HUES64 (cell line): ENCODE results near the gene PIM1.

Experiments used
- H3K27ac ChIP-seq: 2 replicates; pipeline ENCODE4 v1.7.0; 2013; ENCODE audit warnings: low read depth, low read length, inconsistent platforms
- H3K27me3 ChIP-seq: 2 replicates; pipeline ENCODE4 v1.6.1; 2013; ENCODE audit warnings: mild to moderate bottlenecking, low read length; ENCODE audit not compliant: insufficient read depth
- H3K36me3 ChIP-seq: 2 replicates; pipeline ENCODE4 v1.6.1; 2013; ENCODE audit warnings: mild to moderate bottlenecking, low read length; ENCODE audit not compliant: insufficient read depth
- H3K4me1 ChIP-seq: 2 replicates; pipeline ENCODE4 v1.6.1; 2013; ENCODE audit warnings: mild to moderate bottlenecking, low read length, moderate library complexity; ENCODE audit not compliant: insufficient read depth
- H3K4me3 ChIP-seq: 2 replicates; pipeline ENCODE4 v1.5.1; 2013; ENCODE audit warnings: mild to moderate bottlenecking, low read length, moderate library complexity
- H3K9ac ChIP-seq: 2 replicates; pipeline ENCODE4 v1.6.1; 2013; ENCODE audit warnings: mild to moderate bottlenecking, low read depth, low read length
- H3K9me3 ChIP-seq: 2 replicates; pipeline ENCODE4 v1.6.1; 2013; ENCODE audit warnings: low read depth, low read length; ENCODE audit not compliant: insufficient read depth
- WGBS: fragments of 150-250, 120-280 bp; methylation state at CpG from one replicate; pipeline ENCODE4 v1.1.7; 2013; ENCODE audit warnings: missing lambda C conversion rate; 5-methylcytosine and 5-hydroxymethylcytosine counted together

PIM1 gene

DNA sequence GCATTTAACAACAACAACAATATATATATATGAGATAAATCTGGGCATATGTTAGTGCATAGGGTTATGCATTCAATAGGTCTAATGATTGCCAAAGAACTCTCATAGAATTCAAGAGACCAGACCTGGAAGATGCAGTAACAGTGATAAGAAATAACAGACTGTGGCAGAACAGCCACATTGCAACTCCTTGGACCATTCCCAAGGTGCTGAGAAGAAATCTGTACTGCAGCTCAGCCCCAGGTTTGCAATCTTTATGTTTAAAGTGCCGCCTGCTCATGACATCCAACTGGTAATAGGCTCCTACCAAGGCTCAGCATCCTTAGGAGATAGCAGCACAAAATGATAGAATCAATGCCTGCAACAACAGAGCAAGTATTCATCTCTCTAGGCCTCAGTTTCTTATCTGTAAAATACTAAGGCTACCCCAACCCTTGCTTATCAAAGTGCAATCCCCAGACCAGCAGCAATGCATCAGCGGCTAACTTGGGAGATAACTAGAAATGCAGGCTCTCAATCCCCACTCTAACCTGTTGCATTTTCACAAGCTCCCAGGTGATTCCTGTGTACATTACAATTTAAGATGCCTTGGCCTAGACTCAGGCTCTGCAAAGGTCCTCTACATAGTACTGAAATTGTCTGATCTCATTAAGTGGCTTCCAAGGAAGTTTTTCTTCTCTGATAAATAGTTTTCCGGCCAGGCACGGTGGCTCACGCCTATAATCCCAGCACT is 30.6 kb upstream of the PIM1 start:
- 87% methylated on average over 5 of the region's 5 CpGs for WGBS
- no peaks in the 10 kb centered on the region for H3K27me3 ChIP-seq
- peak overlapping the region; percentile 97 for H3K27ac ChIP-seq
- no peaks in the 10 kb centered on the region for H3K9me3 ChIP-seq
- H3K4me3 ChIP-seq, result no peak overlapping the region
- peaks cover 70% of the 10 kb centered on the region for H3K4me1 ChIP-seq
- H3K9ac ChIP-seq, result peak overlapping the region; percentile 3; the same call in 1 of the 2 replicates
- H3K36me3 ChIP-seq, result 0 out of 2 replicates have a peak, but pooled peaks cover 2% of the 10 kb centered on the region

DNA sequence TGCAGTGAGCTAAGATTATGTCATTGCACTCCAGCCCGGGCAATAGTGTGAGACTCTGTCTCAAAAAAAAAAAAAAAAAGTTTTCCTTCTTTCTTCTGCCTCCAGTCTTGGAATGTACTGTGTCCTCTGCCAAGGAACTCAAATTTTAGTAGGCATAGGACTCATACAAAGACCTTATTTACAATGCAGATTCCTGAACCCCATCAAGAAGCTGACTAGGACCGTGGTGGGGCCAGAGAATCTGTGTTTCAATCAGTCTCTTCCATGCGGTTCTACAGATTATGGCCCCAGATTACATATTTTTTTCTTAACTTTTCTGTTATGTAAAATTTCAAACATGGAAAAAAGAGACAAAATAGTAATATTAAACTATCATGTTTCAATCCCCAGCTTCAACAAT is 29.8 kb upstream of the PIM1 start:
- Histone ChIP-seq H3K27me3 (no peaks in the 10 kb centered on the region), H3K27ac (peak overlapping the region; percentile 97), H3K9me3 (no peaks in the 10 kb centered on the region), H3K36me3 (no peaks in the 10 kb centered on the region), H3K4me3 (no peak overlapping the region), H3K4me1 (peaks cover 66% of the 10 kb centered on the region), H3K9ac (peak overlapping the region; percentile 79)
- 56% methylated on average over 3 of the region's 3 CpGs for WGBS

DNA sequence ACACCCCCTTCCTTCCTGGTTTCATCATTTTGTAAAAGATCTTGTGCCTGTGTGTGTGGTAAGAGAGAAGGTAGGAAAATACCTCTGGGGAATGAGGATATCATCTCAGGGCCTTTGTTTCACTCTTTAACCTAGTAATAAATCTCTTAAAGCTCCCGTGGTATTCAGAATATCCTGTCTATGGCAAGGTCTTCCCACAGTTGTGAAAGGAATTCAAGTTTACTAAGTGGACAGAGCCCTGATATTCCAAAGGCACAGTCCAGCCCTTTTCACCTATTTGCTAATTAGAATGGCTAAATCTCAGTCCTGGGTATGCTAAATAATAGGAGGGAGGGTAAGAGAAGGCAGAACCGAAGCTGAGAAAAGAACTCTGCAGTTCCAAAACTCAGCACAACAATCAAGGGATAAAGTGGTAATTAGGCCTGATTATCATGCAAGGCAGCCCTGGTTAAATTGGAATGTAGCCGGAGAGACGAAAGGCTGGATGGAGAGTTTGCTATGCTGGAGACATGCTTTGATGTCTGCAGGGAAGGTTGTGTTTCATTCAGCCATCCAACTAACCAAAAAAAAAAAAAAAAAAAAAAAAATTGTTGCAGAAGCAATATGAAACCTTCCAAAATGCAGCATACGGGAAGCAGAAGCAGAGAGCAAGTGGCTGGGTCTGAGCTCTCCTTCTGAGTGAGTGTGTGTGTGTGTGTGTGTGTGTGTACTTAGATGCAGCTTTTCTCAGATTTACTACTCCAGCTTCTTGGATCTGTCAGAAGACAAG is 28.5 kb upstream of the PIM1 start:
- H3K4me1 ChIP-seq, result peaks cover 57% of the 10 kb centered on the region
- WGBS, result 0% methylated on average over 5 of the region's 5 CpGs
- peak overlapping the region; percentile 34 for H3K4me3 ChIP-seq

DNA sequence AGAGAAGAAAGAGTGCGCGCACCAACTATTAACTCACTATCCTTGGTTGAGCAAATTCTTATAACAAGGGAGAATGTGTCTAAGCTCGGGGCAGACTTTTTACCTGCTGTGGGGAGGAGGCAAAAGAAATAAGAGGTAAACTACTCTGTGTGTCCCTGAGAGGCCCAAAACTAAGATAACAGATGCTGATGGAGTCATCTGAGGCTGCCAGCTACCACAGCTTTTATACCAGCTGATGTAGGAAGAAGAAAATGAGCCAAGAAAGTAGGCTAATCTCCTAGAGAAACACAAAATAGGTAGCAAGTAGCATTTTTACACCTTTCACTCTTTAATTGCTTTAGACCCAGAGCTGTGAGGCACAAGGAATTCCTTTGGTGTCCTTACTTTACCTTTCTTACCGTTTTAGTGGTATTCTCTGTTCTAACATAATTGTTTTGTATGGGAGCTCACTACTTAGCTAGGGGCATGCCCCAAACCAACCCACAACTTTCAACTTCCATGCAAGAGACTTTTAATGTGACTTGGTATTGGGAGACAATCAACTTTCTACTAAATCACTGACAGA is 27.8 kb upstream of the PIM1 start:
- Histone ChIP-seq H3K4me1 (peaks cover 55% of the 10 kb centered on the region), H3K36me3 (no peaks in the 10 kb centered on the region), H3K27ac (peak overlapping the region; percentile 92), H3K9me3 (no peaks in the 10 kb centered on the region), H3K9ac (peak overlapping the region; percentile 58), H3K4me3 (peak overlapping the region; percentile 34), H3K27me3 (no peaks in the 10 kb centered on the region)
- WGBS, result 4% methylated on average over 2 of the region's 4 CpGs

More for the DNA sequence above, 28.5 kb upstream of the PIM1 start:
- H3K9me3 ChIP-seq, result no peaks in the 10 kb centered on the region
- peak overlapping the region; percentile 97 for H3K27ac ChIP-seq
- H3K27me3 ChIP-seq, result no peaks in the 10 kb centered on the region
- H3K36me3 ChIP-seq, result no peaks in the 10 kb centered on the region
- peak overlapping the region; percentile 79 for H3K9ac ChIP-seq

DNA sequence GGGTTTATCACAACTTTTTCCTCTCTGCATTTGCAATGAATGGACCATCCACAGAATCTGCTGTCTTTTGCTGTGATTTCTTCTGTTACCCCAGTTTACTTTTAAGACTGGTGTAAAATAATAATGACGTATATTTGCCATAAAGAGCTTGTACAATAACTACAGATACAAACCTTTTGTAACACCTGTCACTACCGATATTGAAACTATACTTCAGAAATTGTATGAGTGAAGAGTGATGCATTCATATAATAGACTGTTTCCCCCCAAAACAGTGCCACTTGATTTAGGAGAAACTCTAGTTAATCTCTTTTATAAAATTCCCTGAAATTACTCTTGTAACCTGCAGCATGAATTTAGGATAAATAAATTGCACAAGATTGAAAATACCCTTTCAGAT is 26.4 kb upstream of the PIM1 start:
- Histone ChIP-seq H3K9me3 (no peaks in the 10 kb centered on the region), H3K4me3 (no peak overlapping the region), H3K36me3 (no peaks in the 10 kb centered on the region), H3K27me3 (no peaks in the 10 kb centered on the region), H3K27ac (peak overlapping the region; percentile 47; the same call in 1 of the 2 replicates), H3K9ac (no peak overlapping the region), H3K4me1 (peaks cover 50% of the 10 kb centered on the region)
- WGBS, result no CpG with 5 or more reads among the region's 2 CpGs

DNA sequence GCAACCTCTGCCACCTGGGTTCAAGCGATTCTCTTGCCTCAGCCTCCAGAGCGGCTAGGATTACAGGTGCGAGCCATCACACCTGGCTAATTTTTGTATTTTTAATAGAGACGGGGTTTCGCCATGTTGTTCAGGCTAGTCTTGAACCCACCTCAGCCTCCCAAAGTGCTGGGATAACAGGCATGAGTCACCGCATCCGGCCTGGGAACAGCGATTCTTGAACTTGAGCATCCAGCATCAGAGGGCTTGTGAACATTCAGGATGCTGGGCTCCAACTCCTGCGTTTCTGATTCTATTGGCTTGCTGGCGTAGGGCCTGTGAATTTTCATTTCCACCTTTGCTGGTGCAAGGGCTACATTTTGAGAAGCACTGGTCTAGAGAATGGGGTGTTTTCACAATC is 24.5 kb upstream of the PIM1 start:
- H3K4me3 ChIP-seq, result no peak overlapping the region
- peaks cover 37% of the 10 kb centered on the region for H3K4me1 ChIP-seq
- no peaks in the 10 kb centered on the region for H3K27me3 ChIP-seq
- H3K9ac ChIP-seq, result no peak overlapping the region
- no peaks in the 10 kb centered on the region for H3K9me3 ChIP-seq
- WGBS, result 94% methylated on average over 10 of the region's 10 CpGs
- H3K27ac ChIP-seq, result no peak overlapping the region
- no peaks in the 10 kb centered on the region for H3K36me3 ChIP-seq

DNA sequence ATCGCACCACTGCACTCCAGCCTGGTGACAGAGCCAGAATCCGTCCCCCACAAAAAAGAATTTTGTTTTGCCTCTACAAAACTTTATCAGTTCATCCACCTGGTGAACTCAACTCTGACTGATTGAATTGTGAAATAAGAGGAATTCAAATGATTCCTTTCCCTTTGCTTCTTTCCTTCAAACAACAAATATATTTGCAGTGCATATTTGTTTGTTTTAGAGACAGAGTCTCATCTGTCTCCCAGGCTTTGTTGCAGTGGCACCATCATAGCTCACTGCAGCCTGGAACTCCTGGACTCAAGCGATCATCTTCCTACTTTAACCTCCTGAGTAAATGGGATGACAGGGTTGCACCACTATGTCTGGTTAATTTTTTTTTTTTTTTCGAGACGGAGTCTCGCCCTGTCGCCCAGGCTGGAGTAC is 23.2 kb upstream of the PIM1 start:
- Histone ChIP-seq H3K4me3 (no peak overlapping the region), H3K36me3 (no peaks in the 10 kb centered on the region), H3K9ac (no peak overlapping the region), H3K27ac (no peak overlapping the region), H3K4me1 (peaks cover 27% of the 10 kb centered on the region), H3K9me3 (no peaks in the 10 kb centered on the region), H3K27me3 (no peaks in the 10 kb centered on the region)
- WGBS, result 97% methylated on average over 7 of the region's 7 CpGs

DNA sequence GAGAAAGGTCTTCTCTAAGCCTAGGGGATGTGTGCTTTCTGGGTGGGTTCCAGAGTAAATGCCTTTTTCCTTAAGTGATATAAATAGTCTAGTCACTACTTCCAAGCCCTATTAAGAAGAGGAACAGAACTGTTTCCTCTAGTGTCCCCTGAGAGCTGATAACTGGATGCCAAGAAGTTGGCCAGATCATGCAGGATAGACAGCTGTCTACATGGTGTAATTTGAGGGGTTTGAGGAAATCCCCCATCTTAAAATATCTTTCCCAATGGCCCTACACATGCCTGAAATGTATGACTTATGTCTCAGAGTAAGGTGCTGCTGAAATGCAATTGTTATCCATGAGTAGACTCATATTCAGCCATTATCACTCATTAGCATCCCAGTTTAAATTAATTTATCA is 20.2 kb upstream of the PIM1 start:
- H3K36me3 ChIP-seq, result no peaks in the 10 kb centered on the region
- H3K9me3 ChIP-seq, result no peaks in the 10 kb centered on the region
- no peak overlapping the region for H3K9ac ChIP-seq
- no peak overlapping the region for H3K4me3 ChIP-seq
- H3K27me3 ChIP-seq, result no peaks in the 10 kb centered on the region
- H3K27ac ChIP-seq, result no peak overlapping the region
- peaks cover 4% of the 10 kb centered on the region for H3K4me1 ChIP-seq

DNA sequence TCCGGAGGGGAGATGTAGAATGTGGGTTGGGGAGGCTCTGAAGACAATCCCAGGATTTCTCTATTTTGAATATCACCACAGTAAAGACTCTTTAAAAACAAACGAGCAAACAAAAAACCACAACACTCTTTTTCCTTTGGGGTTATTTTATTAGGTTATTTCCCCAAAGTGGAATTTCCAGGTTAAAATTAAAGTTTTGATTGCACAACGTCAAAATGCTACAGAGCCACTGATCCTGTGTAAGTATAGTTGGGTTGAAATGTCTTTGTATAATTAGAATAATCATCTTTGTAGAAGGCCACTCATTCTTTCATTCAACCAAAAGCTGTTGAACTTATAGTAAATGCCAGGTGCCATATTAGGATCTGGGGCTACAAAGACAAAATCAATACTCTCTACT is 19.6 kb upstream of the PIM1 start:
- Histone ChIP-seq H3K4me1 (peaks cover 3% of the 10 kb centered on the region; the same call in 1 of the 2 replicates), H3K27me3 (no peaks in the 10 kb centered on the region), H3K9ac (no peak overlapping the region), H3K9me3 (no peaks in the 10 kb centered on the region), H3K4me3 (no peak overlapping the region), H3K36me3 (no peaks in the 10 kb centered on the region), H3K27ac (no peak overlapping the region)
- WGBS, result 90% methylated on average over 2 of the region's 3 CpGs

DNA sequence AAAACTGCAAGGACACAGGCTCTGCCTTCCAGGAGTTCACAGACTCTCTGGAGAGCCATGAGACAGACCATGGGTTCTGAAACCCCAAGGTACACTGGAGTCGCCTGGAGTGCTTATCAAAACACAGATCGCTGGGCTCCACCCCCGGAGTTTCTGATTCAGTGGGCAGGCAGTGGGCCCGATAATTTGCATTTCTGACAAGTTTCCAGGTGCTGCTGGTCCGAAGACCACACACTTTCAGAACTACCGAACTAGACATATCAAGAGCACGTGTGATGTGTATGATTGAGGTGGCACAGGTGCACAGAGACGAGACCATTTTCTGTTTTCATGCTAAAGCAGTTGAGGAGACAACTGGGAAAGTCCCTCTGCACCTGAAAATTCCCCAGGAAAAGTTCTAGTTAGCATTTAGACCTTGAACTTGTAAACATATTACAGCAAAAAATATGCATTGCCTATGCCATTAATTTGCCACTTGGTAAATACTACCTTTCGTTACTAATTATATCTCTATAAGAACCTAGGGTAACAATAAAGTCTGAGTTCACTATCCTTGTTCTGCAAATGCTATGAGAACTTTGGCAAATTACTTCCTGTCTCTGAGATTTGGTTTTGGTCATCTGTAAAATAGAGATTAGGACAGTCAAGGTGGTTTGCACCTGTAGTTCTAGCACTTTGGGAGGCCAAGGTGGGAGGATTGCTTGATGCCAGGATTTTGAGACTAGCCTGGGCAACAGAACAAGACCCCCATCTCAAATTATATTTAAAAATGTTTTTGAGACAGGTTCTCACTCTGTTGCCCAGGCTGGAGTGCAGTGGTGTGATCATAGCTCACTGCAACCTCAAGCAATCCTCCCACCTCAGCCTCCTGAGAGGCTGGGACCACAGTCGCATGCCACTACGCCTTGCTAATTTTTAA is 14.3 kb upstream of the PIM1 start:
- no peaks in the 10 kb centered on the region for H3K4me1 ChIP-seq
- no peak overlapping the region for H3K4me3 ChIP-seq
- no peaks in the 10 kb centered on the region for H3K27me3 ChIP-seq
- no peak overlapping the region for H3K9ac ChIP-seq
- no peak overlapping the region for H3K27ac ChIP-seq
- H3K9me3 ChIP-seq, result no peaks in the 10 kb centered on the region
- no peaks in the 10 kb centered on the region for H3K36me3 ChIP-seq
- 86% methylated on average over 11 of the region's 11 CpGs for WGBS
